Esophagus squamous epithelium (tissue), 5 donors: ENCODE measurements around the gene TBL1X. TPM values are rescaled to one million over a fixed set of nuclear protein-coding genes. Genes with fewer than 3 reads are reported as not detected.

Experiments
- DNase-seq: peaks from one replicate; lab custom pipeline; 2025; lab: John Stamatoyannopoulos, UW
- H3K27ac ChIP-seq, 4 donors: fragments of 200-600 bp; sonication (generic); one replicate each; pipeline ENCODE4 v1.5.1; 2016 to 2019; ENCODE audit warnings: mild to moderate bottlenecking in 1 of 4
- H3K27me3 ChIP-seq, 4 donors: fragments of 200-600 bp; sonication (generic); 1 replicate in 3 of 4; 2 replicates in 1 of 4; pipeline versions ENCODE4 v1.5.1 to v1.6.0; 2017 to 2021; ENCODE audit warnings: antibody characterized with exemption in 1 of 4
- H3K36me3 ChIP-seq, 3 donors: fragments of 200-600 bp; sonication (generic); one replicate each; pipeline ENCODE4 v1.5.1; 2016 to 2019
- H3K4me1 ChIP-seq, 3 donors: fragments of 200-600 bp; sonication (generic); one replicate each; pipeline ENCODE4 v1.5.1; 2017 to 2019
- H3K4me3 ChIP-seq, 4 donors: fragments of 200-600 bp; sonication (generic); 1 replicate in 3 of 4; 2 replicates in 1 of 4; pipeline ENCODE4 v1.5.1; 2016 to 2019; ENCODE audit warnings: mild to moderate bottlenecking in 2 of 4, moderate library complexity in 1 of 4
- H3K9me3 ChIP-seq, 3 donors: fragments of 200-600 bp; sonication (generic); one replicate each; pipeline ENCODE4 v1.5.1; 2016 to 2019
- POLR2A ChIP-seq, 4 donors: fragments of 450-650 bp; IDR thresholded peaks; one replicate each; pipeline ENCODE4 v1.6.1; 2017; ENCODE audit warnings: antibody characterized with exemption in 4 of 4, mild to moderate bottlenecking in 4 of 4, moderate library complexity in 3 of 4
- WGBS, 2 donors: methylation state at CpG; one replicate each; pipeline ENCODE4 v1.1.5; 2018; 5-methylcytosine and 5-hydroxymethylcytosine counted together
- intact Hi-C: fragments of 100-400 bp; cut with DNase I; formaldehyde crosslinking; loops from one replicate; pipeline ENCODE4 v1.15.0; 2022
- total RNA-seq, 4 donors: library from RNA; depleted of rRNA; stranded (reverse); fragments of >200 nt; gene quantifications; one replicate each; pipeline ENCODE4 v1.1.0, GENCODE V29; 2016
- TF ChIP-seq, protein P1 (sequence below), 6 experiments: fragments of 450-650 bp in 4 of 6; fragments of 200-600 bp in 2 of 6; sonication (generic) in 2 of 6; IDR thresholded peaks; one replicate each; pipeline ENCODE4 v1.5.1; 2016 to 2019; ENCODE audit warnings: antibody characterized with exemption in 6 of 6, mild to moderate bottlenecking in 4 of 6, moderate library complexity in 4 of 6
- donor health status: DM: yes; HTN: yes; CAD: no.

Gene TBL1X
- total RNA-seq, 4 donors from 2014 or later = 17.5 to 24.2 (median 21.8) TPM

DNA sequence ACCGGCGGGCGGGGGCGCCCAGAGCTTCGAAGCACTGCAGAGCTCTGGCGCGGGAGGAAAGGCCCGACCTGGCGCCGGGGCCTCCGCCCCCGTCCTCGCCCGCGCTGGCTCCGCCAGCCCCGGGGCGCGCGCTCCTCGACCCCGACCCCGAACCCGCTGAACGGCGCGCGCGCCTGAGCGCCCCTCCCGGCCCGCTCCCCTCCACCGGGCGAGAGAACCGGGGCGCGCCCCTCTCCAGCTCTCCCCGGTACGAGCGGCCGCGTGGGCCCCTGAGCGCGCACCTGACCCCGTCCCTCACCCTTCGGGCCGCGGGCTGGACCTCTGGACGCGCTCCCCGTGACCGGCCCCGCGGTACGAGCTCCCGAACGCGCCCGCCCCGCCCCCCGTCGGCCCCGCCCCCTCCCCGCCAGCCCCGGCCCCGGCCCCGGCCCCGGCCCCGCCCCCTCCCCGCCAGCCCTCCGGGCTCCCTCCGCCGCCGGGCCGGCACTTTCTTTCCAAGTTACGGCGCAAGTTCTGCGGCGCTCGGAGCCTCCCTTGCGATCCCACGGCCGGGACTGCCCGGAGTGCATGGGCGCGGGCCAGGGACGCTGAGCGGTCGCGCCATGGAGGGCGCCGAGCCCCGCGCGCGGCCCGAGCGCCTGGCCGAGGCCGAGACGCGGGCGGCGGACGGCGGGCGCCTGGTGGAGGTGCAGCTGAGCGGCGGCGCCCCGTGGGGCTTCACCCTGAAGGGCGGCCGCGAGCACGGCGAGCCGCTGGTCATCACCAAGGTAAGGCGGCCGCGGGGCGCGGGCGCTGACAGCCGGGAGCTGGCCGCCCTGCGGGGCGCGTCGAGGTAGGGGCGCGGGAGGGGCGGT, 321.3 kb downstream of the TBL1X start, which contains the start of gene SHROOM2:
Gene SHROOM2, plus strand, starts transcription at position 486 of the 854 bp plus-strand sequence. Its CDS starts 117 bp downstream, at position 603.
- peaks cover 0 to 18% (median 0%) of the 10 kb centered on the region in 4 donors for H3K27me3 ChIP-seq
- no peaks in the 10 kb centered on the region for H3K9me3 ChIP-seq
- peak within 1 kb of the TSS; percentile 52 to 81 (median 78) for H3K27ac ChIP-seq
- no peak for DNase-seq
- H3K4me1 ChIP-seq = peaks cover 0 to 38% (median 0%) of the 10 kb centered on the region in 3 donors
- H3K36me3 ChIP-seq = no peaks in the 10 kb centered on the region
- peak within 1 kb of the TSS; percentile 52 to 71 (median 62) for H3K4me3 ChIP-seq
- WGBS, 2 donors = no CpG with 5 or more reads among the region's 132 CpGs
- TF ChIP-seq, protein P1, sequence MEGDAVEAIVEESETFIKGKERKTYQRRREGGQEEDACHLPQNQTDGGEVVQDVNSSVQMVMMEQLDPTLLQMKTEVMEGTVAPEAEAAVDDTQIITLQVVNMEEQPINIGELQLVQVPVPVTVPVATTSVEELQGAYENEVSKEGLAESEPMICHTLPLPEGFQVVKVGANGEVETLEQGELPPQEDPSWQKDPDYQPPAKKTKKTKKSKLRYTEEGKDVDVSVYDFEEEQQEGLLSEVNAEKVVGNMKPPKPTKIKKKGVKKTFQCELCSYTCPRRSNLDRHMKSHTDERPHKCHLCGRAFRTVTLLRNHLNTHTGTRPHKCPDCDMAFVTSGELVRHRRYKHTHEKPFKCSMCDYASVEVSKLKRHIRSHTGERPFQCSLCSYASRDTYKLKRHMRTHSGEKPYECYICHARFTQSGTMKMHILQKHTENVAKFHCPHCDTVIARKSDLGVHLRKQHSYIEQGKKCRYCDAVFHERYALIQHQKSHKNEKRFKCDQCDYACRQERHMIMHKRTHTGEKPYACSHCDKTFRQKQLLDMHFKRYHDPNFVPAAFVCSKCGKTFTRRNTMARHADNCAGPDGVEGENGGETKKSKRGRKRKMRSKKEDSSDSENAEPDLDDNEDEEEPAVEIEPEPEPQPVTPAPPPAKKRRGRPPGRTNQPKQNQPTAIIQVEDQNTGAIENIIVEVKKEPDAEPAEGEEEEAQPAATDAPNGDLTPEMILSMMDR (IDR thresholded peaks at IDR 0.05) = no peak
- no peak for TF ChIP-seq POLR2A (IDR thresholded peaks at IDR 0.05)
- intact Hi-C loops = no loop called here

DNA sequence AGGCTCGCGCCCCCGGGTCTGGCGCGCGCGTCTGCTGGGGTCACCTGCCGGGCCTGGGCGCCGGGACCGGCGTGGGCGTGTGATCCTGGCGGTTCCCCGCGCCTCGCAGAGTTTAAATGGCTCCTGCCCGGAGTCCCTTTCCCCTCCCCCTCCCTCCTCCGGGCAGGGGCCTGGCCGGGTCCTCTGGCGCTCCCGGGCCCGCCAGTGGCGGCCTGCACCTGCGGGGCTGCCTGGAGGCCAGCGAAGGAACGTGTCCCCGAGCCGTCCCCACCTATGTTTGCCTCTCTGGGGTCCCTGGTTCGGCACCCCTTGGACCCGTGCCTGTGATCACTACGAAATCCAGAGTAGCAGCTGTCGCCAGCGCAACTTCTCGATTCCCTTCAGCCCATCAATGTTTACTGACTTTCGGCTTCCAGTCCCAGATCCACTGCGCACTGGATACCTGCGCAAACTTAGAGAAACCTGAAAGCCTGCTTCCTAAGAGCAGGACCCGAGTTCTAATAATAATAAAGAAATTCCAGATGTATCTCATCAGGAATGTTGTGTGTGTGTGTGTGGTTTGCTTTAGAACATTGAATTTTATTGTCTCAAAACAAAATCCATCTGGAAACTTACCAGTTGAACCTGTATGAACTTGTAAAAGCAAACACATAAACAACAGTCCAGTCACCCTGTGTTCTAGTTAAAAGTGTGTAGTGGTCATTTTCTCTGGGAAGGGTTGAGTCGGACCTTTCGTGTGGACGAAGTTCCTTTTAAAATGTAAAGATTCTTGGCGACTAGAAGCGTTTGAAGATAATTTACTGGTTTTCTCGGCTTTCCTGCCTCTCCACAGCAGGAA, 322.2 kb downstream of the TBL1X start:
- no peak for DNase-seq
- Histone ChIP-seq H3K4me1 (peaks cover 0 to 42% (median 0%) of the 10 kb centered on the region in 3 donors), H3K9me3 (no peaks in the 10 kb centered on the region), H3K4me3 (peak overlapping the region; percentile 52 to 71 (median 62)), H3K27ac (peak overlapping the region; percentile 52 to 81 (median 78)), H3K36me3 (no peaks in the 10 kb centered on the region), H3K27me3 (peaks cover 0 to 18% (median 0%) of the 10 kb centered on the region in 4 donors)
- intact Hi-C loops = no loop called here
- no peak for TF ChIP-seq POLR2A (IDR thresholded peaks at IDR 0.05)
- TF ChIP-seq, protein P1 (IDR thresholded peaks at IDR 0.05) = no peak
- 0 to 21% methylated on average over 2 to 18 of the region's 45 CpGs for WGBS, 2 donors

DNA sequence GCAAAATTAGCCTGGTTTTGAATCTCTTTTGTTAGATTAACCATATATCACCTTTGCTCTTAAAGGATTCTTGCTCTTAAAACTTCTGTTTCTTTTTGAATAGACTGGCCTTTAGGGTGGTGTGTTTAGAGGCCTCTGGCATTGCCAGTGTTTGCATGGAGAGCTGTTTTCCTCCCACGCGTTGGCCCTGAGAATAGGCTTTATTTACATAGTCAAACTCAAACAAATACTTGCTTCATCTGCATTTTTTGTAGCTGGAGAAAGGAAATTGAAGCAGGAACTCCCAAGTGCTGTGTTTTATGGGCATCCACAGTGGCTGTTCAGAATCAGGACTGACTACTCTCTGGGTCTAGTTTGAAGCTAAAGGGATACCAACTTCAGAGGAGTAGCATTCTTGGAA, 324.1 kb downstream of the TBL1X start:
- TF ChIP-seq POLR2A (IDR thresholded peaks at IDR 0.05) = no peak
- TF ChIP-seq, protein P1 (IDR thresholded peaks at IDR 0.05) = no peak
- intact Hi-C loops = no loop called here
- no peaks in the 10 kb centered on the region for H3K9me3 ChIP-seq
- no peaks in the 10 kb centered on the region for H3K36me3 ChIP-seq
- 13% methylated on average over 2 of the region's 2 CpGs; no CpG with 5 or more reads in 1 of the 2 donors for WGBS, 2 donors
- H3K27ac ChIP-seq = no peak overlapping the region
- H3K4me3 ChIP-seq = no peak overlapping the region
- DNase-seq = no peak
- H3K27me3 ChIP-seq = peaks cover 0 to 18% (median 0%) of the 10 kb centered on the region in 4 donors
- peaks cover 0 to 42% (median 0%) of the 10 kb centered on the region in 3 donors for H3K4me1 ChIP-seq

DNA sequence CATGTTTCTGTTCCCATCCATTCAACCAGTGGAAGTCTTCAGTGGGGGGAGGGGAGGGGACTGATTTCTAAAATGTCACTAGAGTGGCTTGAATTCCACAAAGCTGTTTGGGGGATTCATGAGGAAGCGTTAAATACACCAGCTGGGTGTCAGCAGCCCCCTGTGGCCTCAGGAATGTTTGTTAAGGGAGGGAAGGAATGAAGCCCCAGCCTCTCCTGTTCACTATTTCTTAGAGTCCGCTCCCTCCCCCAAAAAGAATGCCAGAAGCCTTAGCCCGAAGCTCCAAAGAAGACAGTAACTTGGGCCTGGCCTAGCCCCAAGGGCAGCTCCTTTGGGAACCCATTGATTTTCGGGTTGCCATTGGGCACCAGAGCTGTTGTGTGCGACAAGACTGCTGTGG, 324.7 kb downstream of the TBL1X start:
- TF ChIP-seq, protein P1 (IDR thresholded peaks at IDR 0.05) = no peak
- TF ChIP-seq POLR2A (IDR thresholded peaks at IDR 0.05) = no peak
- no peak overlapping the region for H3K27ac ChIP-seq
- H3K9me3 ChIP-seq = no peaks in the 10 kb centered on the region
- intact Hi-C loops = no loop called here
- peaks cover 0 to 42% (median 0%) of the 10 kb centered on the region in 3 donors for H3K4me1 ChIP-seq
- peaks cover 0 to 18% (median 0%) of the 10 kb centered on the region in 4 donors for H3K27me3 ChIP-seq
- no peak for DNase-seq
- WGBS, 2 donors = 66 to 80% methylated on average over 5 of the region's 5 CpGs
- H3K4me3 ChIP-seq = no peak overlapping the region
- no peaks in the 10 kb centered on the region for H3K36me3 ChIP-seq
